Neural cell (in vitro differentiated cells): ENCODE data around the gene CCDC148.

Experiments used
- EP300 ChIP-seq: fragments of 450-650 bp; conservative IDR thresholded peaks from 2 replicates; pipeline ENCODE4 v1.6.1; 2014; ENCODE audit warnings: antibody characterized with exemption, mild to moderate bottlenecking, moderate library complexity; ENCODE audit not compliant: poor library complexity, severe bottlenecking
- EZH2 ChIP-seq: fragments of 200-600, 300-800 bp; shearing (Covaris generic), sonication (generic); IDR thresholded peaks from 2 replicates; pipeline ENCODE4 v1.6.1; 2014; ENCODE audit warnings: antibody characterized with exemption, low read length, borderline replicate concordance, mild to moderate bottlenecking; ENCODE audit not compliant: insufficient read depth, poor library complexity, severe bottlenecking
- MXI1 ChIP-seq: fragments of 450-650 bp; conservative IDR thresholded peaks from 2 replicates; pipeline ENCODE4 v1.6.1; 2014; ENCODE audit warnings: antibody characterized with exemption, mild to moderate bottlenecking; ENCODE audit not compliant: poor library complexity, severe bottlenecking
- POLR2AphosphoS5 ChIP-seq: IDR thresholded peaks from 2 replicates; pipeline ENCODE4 v1.6.1; 2012
- RAD21 ChIP-seq: fragments of 450-650 bp; conservative IDR thresholded peaks from 2 replicates; pipeline ENCODE4 v1.6.1; 2014; ENCODE audit warnings: antibody characterized with exemption, mild to moderate bottlenecking, moderate library complexity
- SMC3 ChIP-seq: fragments of 450-650 bp; conservative IDR thresholded peaks from 2 replicates; pipeline ENCODE4 v1.6.1; 2014; ENCODE audit warnings: antibody characterized with exemption, mild to moderate bottlenecking, moderate library complexity; ENCODE audit not compliant: poor library complexity
- TAF1 ChIP-seq: IDR thresholded peaks from 2 replicates; pipeline ENCODE4 v1.6.1; 2012; ENCODE audit warnings: low read depth
- TF ChIP-seq, protein P1 (sequence below): fragments of 450-650 bp; IDR thresholded peaks from 2 replicates; pipeline ENCODE4 v1.5.1; 2014; ENCODE audit warnings: antibody characterized with exemption, mild to moderate bottlenecking, moderate library complexity; ENCODE audit not compliant: poor library complexity, severe bottlenecking
- TF ChIP-seq, protein P2 (sequence below): IDR thresholded peaks from 2 replicates; pipeline ENCODE4 v1.6.1; 2012; ENCODE audit warnings: borderline replicate concordance

DNA sequence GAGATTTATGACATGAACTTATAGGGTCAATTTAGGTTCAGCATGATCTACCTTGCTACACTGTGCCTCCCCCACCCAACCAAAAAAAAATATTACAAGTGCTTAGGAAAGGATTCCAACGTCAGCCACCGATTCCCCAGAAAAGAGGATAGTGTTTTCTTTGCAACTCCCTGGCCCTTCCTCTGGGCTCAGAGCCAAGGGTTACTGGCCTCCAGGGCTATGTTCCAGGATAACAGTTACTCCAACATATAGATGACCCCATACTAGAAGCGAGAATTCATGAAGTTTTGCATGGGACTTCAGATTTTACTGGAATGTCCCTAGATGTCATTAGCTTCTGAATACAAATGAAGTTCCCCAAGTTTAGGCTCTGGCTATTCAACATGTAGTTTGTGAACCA lies 182.8 kb downstream of the CCDC148 start:
- TF ChIP-seq, protein P1, sequence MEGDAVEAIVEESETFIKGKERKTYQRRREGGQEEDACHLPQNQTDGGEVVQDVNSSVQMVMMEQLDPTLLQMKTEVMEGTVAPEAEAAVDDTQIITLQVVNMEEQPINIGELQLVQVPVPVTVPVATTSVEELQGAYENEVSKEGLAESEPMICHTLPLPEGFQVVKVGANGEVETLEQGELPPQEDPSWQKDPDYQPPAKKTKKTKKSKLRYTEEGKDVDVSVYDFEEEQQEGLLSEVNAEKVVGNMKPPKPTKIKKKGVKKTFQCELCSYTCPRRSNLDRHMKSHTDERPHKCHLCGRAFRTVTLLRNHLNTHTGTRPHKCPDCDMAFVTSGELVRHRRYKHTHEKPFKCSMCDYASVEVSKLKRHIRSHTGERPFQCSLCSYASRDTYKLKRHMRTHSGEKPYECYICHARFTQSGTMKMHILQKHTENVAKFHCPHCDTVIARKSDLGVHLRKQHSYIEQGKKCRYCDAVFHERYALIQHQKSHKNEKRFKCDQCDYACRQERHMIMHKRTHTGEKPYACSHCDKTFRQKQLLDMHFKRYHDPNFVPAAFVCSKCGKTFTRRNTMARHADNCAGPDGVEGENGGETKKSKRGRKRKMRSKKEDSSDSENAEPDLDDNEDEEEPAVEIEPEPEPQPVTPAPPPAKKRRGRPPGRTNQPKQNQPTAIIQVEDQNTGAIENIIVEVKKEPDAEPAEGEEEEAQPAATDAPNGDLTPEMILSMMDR: no peak
- TF ChIP-seq POLR2AphosphoS5 (no peak), EZH2 (no peak), TAF1 (no peak), EP300 (no peak), SMC3 (no peak), RAD21 (no peak), MXI1 (no peak)
- TF ChIP-seq, protein P2, sequence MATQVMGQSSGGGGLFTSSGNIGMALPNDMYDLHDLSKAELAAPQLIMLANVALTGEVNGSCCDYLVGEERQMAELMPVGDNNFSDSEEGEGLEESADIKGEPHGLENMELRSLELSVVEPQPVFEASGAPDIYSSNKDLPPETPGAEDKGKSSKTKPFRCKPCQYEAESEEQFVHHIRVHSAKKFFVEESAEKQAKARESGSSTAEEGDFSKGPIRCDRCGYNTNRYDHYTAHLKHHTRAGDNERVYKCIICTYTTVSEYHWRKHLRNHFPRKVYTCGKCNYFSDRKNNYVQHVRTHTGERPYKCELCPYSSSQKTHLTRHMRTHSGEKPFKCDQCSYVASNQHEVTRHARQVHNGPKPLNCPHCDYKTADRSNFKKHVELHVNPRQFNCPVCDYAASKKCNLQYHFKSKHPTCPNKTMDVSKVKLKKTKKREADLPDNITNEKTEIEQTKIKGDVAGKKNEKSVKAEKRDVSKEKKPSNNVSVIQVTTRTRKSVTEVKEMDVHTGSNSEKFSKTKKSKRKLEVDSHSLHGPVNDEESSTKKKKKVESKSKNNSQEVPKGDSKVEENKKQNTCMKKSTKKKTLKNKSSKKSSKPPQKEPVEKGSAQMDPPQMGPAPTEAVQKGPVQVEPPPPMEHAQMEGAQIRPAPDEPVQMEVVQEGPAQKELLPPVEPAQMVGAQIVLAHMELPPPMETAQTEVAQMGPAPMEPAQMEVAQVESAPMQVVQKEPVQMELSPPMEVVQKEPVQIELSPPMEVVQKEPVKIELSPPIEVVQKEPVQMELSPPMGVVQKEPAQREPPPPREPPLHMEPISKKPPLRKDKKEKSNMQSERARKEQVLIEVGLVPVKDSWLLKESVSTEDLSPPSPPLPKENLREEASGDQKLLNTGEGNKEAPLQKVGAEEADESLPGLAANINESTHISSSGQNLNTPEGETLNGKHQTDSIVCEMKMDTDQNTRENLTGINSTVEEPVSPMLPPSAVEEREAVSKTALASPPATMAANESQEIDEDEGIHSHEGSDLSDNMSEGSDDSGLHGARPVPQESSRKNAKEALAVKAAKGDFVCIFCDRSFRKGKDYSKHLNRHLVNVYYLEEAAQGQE: no peak
